K562 (cell line): Measurements from ENCODE around the gene NSG2. TPM values are rescaled to one million over a fixed set of nuclear protein-coding genes. Genes with fewer than 3 reads are reported as not detected.

Experiments
- ATAC-seq: fragments of 200-7000 bp; cut with Tn5 transposase; 3 replicates; pipeline ENCODE4 v1.9.1; 2020; ENCODE audit warnings: moderate library complexity
- BruUV-seq: library from RNA; stranded (reverse); fragments of 400-500 nt; replicated peaks from 2 replicates; lab custom pipeline; 2021; lab: Mats Ljungman, UMichigan
- CTCF ChIA-PET: fragments of 300-600 bp; formaldehyde crosslinking; extraction: SDS; loops from one replicate; lab custom pipeline; 2021; ENCODE audit warnings: low intra/inter-chr PET ratio; lab: Yijun Ruan, JAX
- POLR2A ChIA-PET: fragments of 300-600, 350-650 bp; sonication (Branson Sonifier 250); formaldehyde crosslinking; extraction: SDS; loops from one replicate; lab custom pipeline; 2021; ENCODE audit warnings: antibody characterized with exemption, inconsistent platforms; lab: Yijun Ruan, JAX
- DNase-seq, 4 experiments: peaks; one replicate each; pipeline versions ENCODE4 v3.0.0 to v3.0.0-alpha.2; 2011 to 2018; ENCODE audit warnings: low spot score in 3 of 4, mixed read lengths in 3 of 4; ENCODE audit errors: extremely low read depth in 1 of 4
- FAIRE-seq: peaks from 2 replicates; lab custom pipeline; 2011; peaks lifted over from hg19 to GRCh38; lab: Jason Lieb, UNC
- H2AFZ ChIP-seq: 2 replicates; pipeline ENCODE4 v1.6.0; 2011; ENCODE audit warnings: low read depth, low read length, control low read depth, inconsistent platforms
- H3K27ac ChIP-seq: fragments of 200-600 bp; 3 replicates; pipeline ENCODE4 v1.8.0; 2011; ENCODE audit warnings: low read depth, mild to moderate bottlenecking, control low read depth, inconsistent platforms, low read length, moderate library complexity, mixed read lengths; ENCODE audit errors: extremely low read depth
- H3K27me3 ChIP-seq, 2 experiments: fragments of 300-600 bp in 1 of 2; 2 replicates in 1 of 2; 3 replicates in 1 of 2; pipeline versions ENCODE4 v1.6.0 to v1.8.0; 2011; ENCODE audit warnings: inconsistent platforms in 2 of 2, low read length in 2 of 2, mild to moderate bottlenecking in 1 of 2, mixed read lengths in 1 of 2, moderate library complexity in 1 of 2; ENCODE audit not compliant: control insufficient read depth in 2 of 2, insufficient read depth in 2 of 2
- H3K36me3 ChIP-seq: fragments of 300-600 bp; 3 replicates; pipeline ENCODE4 v1.8.0; 2011; ENCODE audit warnings: mild to moderate bottlenecking, low read length, inconsistent platforms; ENCODE audit not compliant: control insufficient read depth, insufficient read depth
- H3K4me1 ChIP-seq, 2 experiments: fragments of 200-600 bp in 1 of 2; replicated peaks in 1 of 2; 2 replicates in 1 of 2; 3 replicates in 1 of 2; pipeline versions ENCODE4 v1.5.1 to v1.8.0; 2011; ENCODE audit warnings: inconsistent platforms in 2 of 2, low read length in 2 of 2, mild to moderate bottlenecking in 1 of 2, mixed read lengths in 1 of 2, moderate library complexity in 1 of 2; ENCODE audit not compliant: control insufficient read depth in 2 of 2, insufficient read depth in 2 of 2
- H3K4me2 ChIP-seq: 2 replicates; pipeline ENCODE4 v1.6.1; 2011; ENCODE audit warnings: low read length, control low read depth, inconsistent platforms, mixed read lengths; ENCODE audit not compliant: insufficient read depth
- H3K4me3 ChIP-seq: fragments of 200-600 bp; sonication (generic), shearing (Covaris generic); 2 replicates; pipeline ENCODE4 v1.5.1; 2016; ENCODE audit warnings: control low read depth, inconsistent platforms
- H3K79me2 ChIP-seq: fragments of 200-600 bp; 3 replicates; pipeline ENCODE4 v1.8.0; 2011; ENCODE audit warnings: low read length, inconsistent platforms; ENCODE audit not compliant: control insufficient read depth, insufficient read depth
- H3K9ac ChIP-seq, 2 experiments: 2 replicates each; pipeline versions ENCODE4 v1.6.0 to v1.6.1; 2011; ENCODE audit warnings: low read depth in 2 of 2, low read length in 2 of 2, control low read depth in 1 of 2, inconsistent platforms in 1 of 2, mild to moderate bottlenecking in 1 of 2, mixed read lengths in 1 of 2; ENCODE audit not compliant: insufficient read depth in 1 of 2
- H3K9me1 ChIP-seq: one replicate; pipeline ENCODE4 v1.6.0; 2011; ENCODE audit warnings: inconsistent platforms, mild to moderate bottlenecking, low read length, moderate library complexity; ENCODE audit not compliant: control insufficient read depth, insufficient read depth
- H3K9me3 ChIP-seq: replicated peaks from 2 replicates; pipeline ENCODE4 v1.5.1; 2011; ENCODE audit warnings: low read depth, low read length, inconsistent platforms; ENCODE audit not compliant: control insufficient read depth, insufficient read depth
- H4K20me1 ChIP-seq: replicated peaks from 2 replicates; pipeline ENCODE4 v1.6.1; 2011; ENCODE audit warnings: low read length, inconsistent platforms, mixed read lengths; ENCODE audit not compliant: control insufficient read depth, insufficient read depth
- C11orf30 ChIP-seq: fragments of 450-650 bp; IDR thresholded peaks from 2 replicates; pipeline ENCODE4 v1.6.1; 2016; ENCODE audit warnings: low read depth, mild to moderate bottlenecking
- CREM ChIP-seq: IDR thresholded peaks from 2 replicates; pipeline ENCODE4 v1.6.1; 2014; ENCODE audit warnings: antibody characterized with exemption, low read depth
- HES1 ChIP-seq: fragments of 450-650 bp; IDR thresholded peaks from 2 replicates; pipeline ENCODE4 v1.6.1; 2016; ENCODE audit warnings: low read depth, mild to moderate bottlenecking, moderate library complexity
- MAFF ChIP-seq: IDR thresholded peaks from 2 replicates; pipeline ENCODE4 v1.6.1; 2012; ENCODE audit warnings: low read length, improper control_type of control experiment
- MAFG ChIP-seq: fragments of 450-650 bp; conservative IDR thresholded peaks from 2 replicates; pipeline ENCODE4 v1.6.1; 2016; ENCODE audit warnings: missing genetic modification characterization, missing compliant biosample characterization
- MAFK ChIP-seq: IDR thresholded peaks from 2 replicates; pipeline ENCODE4 v1.6.1; 2011; ENCODE audit warnings: low read length, improper control_type of control experiment
- RBM39 ChIP-seq: fragments of 200-400 bp; formaldehyde crosslinking; optimal IDR thresholded peaks from 2 replicates; pipeline ENCODE3; 2018; ENCODE audit warnings: low read depth, low read length
- SIN3A ChIP-seq, 2 experiments: fragments of 150-350 bp in 1 of 2; IDR thresholded peaks; 2 replicates each; pipeline ENCODE4 v1.6.1; 2011 to 2016; ENCODE audit warnings: borderline replicate concordance in 2 of 2, low read depth in 2 of 2, low read length in 2 of 2, mild to moderate bottlenecking in 2 of 2, moderate library complexity in 2 of 2; ENCODE audit not compliant: control insufficient read depth in 1 of 2
- ZNF316 ChIP-seq: fragments of 450-650 bp; IDR thresholded peaks from 2 replicates; pipeline ENCODE4 v1.6.1; 2016
- WGBS: fragments of 100-300 bp; shearing (Covaris generic); methylation state at CpG from one replicate; pipeline ENCODE4 v1.1.6; 2016; ENCODE audit warnings: low coverage, mixed read lengths; ENCODE audit not compliant: insufficient coverage; ENCODE audit errors: missing lambda C conversion rate; 5-methylcytosine and 5-hydroxymethylcytosine counted together
- in situ Hi-C: fragments of 300-500 bp; cut with MboI; formaldehyde crosslinking; loops from 4 replicates; pipeline ENCODE4 v1.15.0; 2018; ENCODE audit warnings: inconsistent platforms, mixed read lengths
- intact Hi-C: fragments of 100-400 bp; cut with micrococcal nuclease; formaldehyde crosslinking; loops from 2 replicates; pipeline ENCODE4 v1.14.2; 2022
- polyA plus RNA-seq, 8 experiments: library from polyadenylated mRNA; depleted of rRNA in 4 of 8; stranded (reverse) in 5 of 8; unstranded in 3 of 8; fragments of >200 nt; fragmentation: Nextera tagmentation in 2 of 8; fragmentation: Illumina TruSeq in 1 of 8; extraction: Ambion mirVana in 2 of 8; extraction: Trizol in 1 of 8; gene quantifications; 2 replicates each; pipeline versions ENCODE4 v1.2.1 to v1.2.3, GENCODE V29; 2011 to 2014; ENCODE audit warnings: inconsistent platforms in 1 of 8, missing spikeins in 1 of 8
- total RNA-seq, 7 experiments: library from RNA; depleted of rRNA in 6 of 7; stranded (reverse); fragments of >200 nt in 6 of 7; fragmentation: Illumina TruSeq in 2 of 7; extraction: Trizol in 2 of 7; gene quantifications; 2 replicates each; pipeline versions ENCODE4 v1.2.1 to v1.2.3, GENCODE V29; 2011 to 2021; ENCODE audit warnings: low replicate concordance in 1 of 7
- TF ChIP-seq, protein P1 (sequence below): fragments of 450-650 bp; formaldehyde crosslinking; IDR thresholded peaks from 2 replicates; pipeline ENCODE4 v1.4.0; 2022; ENCODE audit warnings: missing genetic modification characterization

Gene NSG2
- total and polyA plus RNA-seq, 9 of the 15 experiments (the other 6 are each of a cell fraction or from before 2014, with no cell fraction given), result not detected

GRCh38 chr5:174030286-174030685 is 15.2 kb upstream of the NSG2 start:
- no TSS peak for BruUV-seq
- H3K4me3 ChIP-seq, result no peak overlapping the region
- ChIA-PET POLR2A (no interaction called here), CTCF (no interaction called here)
- no peaks in the 10 kb centered on the region for H4K20me1 ChIP-seq
- no peaks in the 10 kb centered on the region for H3K4me1 ChIP-seq
- no peak overlapping the region for H3K9ac ChIP-seq
- H3K79me2 ChIP-seq, result no peaks in the 10 kb centered on the region
- in situ Hi-C loops, result no loop called here
- peaks cover 4 to 8% of the 10 kb centered on the region in 2 experiments; a peak in 3 of 5 replicates for H3K27me3 ChIP-seq
- H3K9me3 ChIP-seq, result no peaks in the 10 kb centered on the region
- intact Hi-C loops, result no loop called here
- H2AFZ ChIP-seq, result no peak overlapping the region
- FAIRE-seq (no peak), ATAC-seq (no peak), DNase-seq (no peak)
- H3K36me3 ChIP-seq, result no peaks in the 10 kb centered on the region
- H3K4me2 ChIP-seq, result no peak overlapping the region
- TF ChIP-seq HES1, result no peak
- peak; percentile 71 for TF ChIP-seq MAFG (tag)
- TF ChIP-seq, protein P1, sequence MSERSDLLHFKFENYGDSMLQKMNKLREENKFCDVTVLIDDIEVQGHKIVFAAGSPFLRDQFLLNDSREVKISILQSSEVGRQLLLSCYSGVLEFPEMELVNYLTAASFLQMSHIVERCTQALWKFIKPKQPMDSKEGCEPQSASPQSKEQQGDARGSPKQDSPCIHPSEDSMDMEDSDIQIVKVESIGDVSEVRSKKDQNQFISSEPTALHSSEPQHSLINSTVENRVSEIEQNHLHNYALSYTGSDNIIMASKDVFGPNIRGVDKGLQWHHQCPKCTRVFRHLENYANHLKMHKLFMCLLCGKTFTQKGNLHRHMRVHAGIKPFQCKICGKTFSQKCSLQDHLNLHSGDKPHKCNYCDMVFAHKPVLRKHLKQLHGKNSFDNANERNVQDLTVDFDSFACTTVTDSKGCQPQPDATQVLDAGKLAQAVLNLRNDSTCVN, result no peak
- peak; percentile 50; the same call in 1 of the 2 replicates for TF ChIP-seq MAFK
- no peak for TF ChIP-seq SIN3A (IDR thresholded peaks at IDR 0.05; ENCODE audit: borderline replicate concordance in 2 of 2, control insufficient read depth in 1 of 2, low read depth in 2 of 2, low read length in 2 of 2)
- peak; percentile 87 for TF ChIP-seq ZNF316
- peak; percentile 59; the same call in 1 of the 2 replicates for TF ChIP-seq MAFF
- TF ChIP-seq RBM39, result no peak
- TF ChIP-seq CREM, result no peak
- TF ChIP-seq C11orf30, result peak; percentile 74; the same call in 1 of the 2 replicates
- H3K9me1 ChIP-seq, result no peaks in the 10 kb centered on the region
- H3K27ac ChIP-seq, result no peak overlapping the region
- WGBS, result 14% methylated on average over 2 of the region's 2 CpGs
